BLaER1 (cell line): ENCODE measurements around the gene FBRSL1.

Experiments
- H3K27ac ChIP-seq: shearing (Covaris generic); formaldehyde crosslinking; 2 replicates; pipeline ENCODE4 v1.8.1; 2022
- H3K27me3 ChIP-seq: shearing (Covaris generic); formaldehyde crosslinking; 2 replicates; pipeline ENCODE4 v1.8.1; 2022
- H3K36me3 ChIP-seq: shearing (Covaris generic); formaldehyde crosslinking; 2 replicates; pipeline ENCODE4 v1.8.1; 2022
- H3K4me1 ChIP-seq: shearing (Covaris generic); formaldehyde crosslinking; 2 replicates; pipeline ENCODE4 v1.8.1; 2022
- H3K4me2 ChIP-seq: shearing (Covaris generic); formaldehyde crosslinking; 2 replicates; pipeline ENCODE4 v1.8.1; 2022
- H3K4me3 ChIP-seq: shearing (Covaris generic); formaldehyde crosslinking; 2 replicates; pipeline ENCODE4 v1.8.1; 2022
- H3K9ac ChIP-seq: shearing (Covaris generic); formaldehyde crosslinking; 2 replicates; pipeline ENCODE4 v1.8.1; 2022
- H3K9me3 ChIP-seq: shearing (Covaris generic); formaldehyde crosslinking; 2 replicates; pipeline ENCODE4 v1.8.1; 2022
- H4K20me1 ChIP-seq: shearing (Covaris generic); formaldehyde crosslinking; 2 replicates; pipeline ENCODE4 v1.8.1; 2022
- Cebpa-rat ChIP-seq: shearing (Covaris generic); IDR thresholded peaks from 2 replicates; pipeline ENCODE4 v1.8.1; 2022

The FBRSL1 gene

GRCh38 chr12:132558042-132558856 lies 68.3 kb downstream of the FBRSL1 start:
- H3K36me3 ChIP-seq, result peaks cover 25% of the 10 kb centered on the region
- H3K9me3 ChIP-seq, result no peaks in the 10 kb centered on the region
- TF ChIP-seq Cebpa-rat, result no peak
- H3K4me2 ChIP-seq, result peak overlapping the region; percentile 93
- peaks cover 79% of the 10 kb centered on the region for H3K4me1 ChIP-seq
- H3K27me3 ChIP-seq, result no peaks in the 10 kb centered on the region
- H3K4me3 ChIP-seq, result peak overlapping the region; percentile 98
- peaks cover 28% of the 10 kb centered on the region for H4K20me1 ChIP-seq
- H3K9ac ChIP-seq, result peak overlapping the region; percentile 99
- H3K27ac ChIP-seq, result peak overlapping the region; percentile 99

GRCh38 chr12:132558861-132559623 lies 69.1 kb downstream of the FBRSL1 start:
- Histone ChIP-seq H3K9ac (peak overlapping the region; percentile 99), H3K4me1 (peaks cover 73% of the 10 kb centered on the region), H3K9me3 (no peaks in the 10 kb centered on the region), H3K27me3 (no peaks in the 10 kb centered on the region), H3K4me2 (peak overlapping the region; percentile 93), H3K36me3 (peaks cover 19% of the 10 kb centered on the region), H3K27ac (peak overlapping the region; percentile 99), H4K20me1 (peaks cover 36% of the 10 kb centered on the region), H3K4me3 (peak overlapping the region; percentile 98)
- TF ChIP-seq Cebpa-rat, result peak; percentile 62; the same call in 1 of the 2 replicates

GRCh38 chr12:132559652-132560363 lies 69.9 kb downstream of the FBRSL1 start:
- Histone ChIP-seq H3K4me2 (peak overlapping the region; percentile 96), H4K20me1 (peaks cover 44% of the 10 kb centered on the region)

GRCh38 chr12:132560364-132560613 lies 70.3 kb downstream of the FBRSL1 start:
- H3K9me3 ChIP-seq, result no peaks in the 10 kb centered on the region
- peak overlapping the region; percentile 98 for H3K4me3 ChIP-seq
- H3K27ac ChIP-seq, result peak overlapping the region; percentile 99
- peaks cover 71% of the 10 kb centered on the region for H3K4me1 ChIP-seq
- H3K4me2 ChIP-seq, result peak overlapping the region; percentile 96
- H3K9ac ChIP-seq, result peak overlapping the region; percentile 99
- no peak for TF ChIP-seq Cebpa-rat
- H4K20me1 ChIP-seq, result peaks cover 49% of the 10 kb centered on the region
- H3K27me3 ChIP-seq, result no peaks in the 10 kb centered on the region
- peaks cover 28% of the 10 kb centered on the region for H3K36me3 ChIP-seq

More at GRCh38 chr12:132559652-132560363, 69.9 kb downstream of the FBRSL1 start:
- peak overlapping the region; percentile 99 for H3K9ac ChIP-seq
- TF ChIP-seq Cebpa-rat, result no peak
- H3K4me3 ChIP-seq, result peak overlapping the region; percentile 98
- H3K9me3 ChIP-seq, result no peaks in the 10 kb centered on the region
- peak overlapping the region; percentile 99 for H3K27ac ChIP-seq
- peaks cover 71% of the 10 kb centered on the region for H3K4me1 ChIP-seq
- H3K27me3 ChIP-seq, result no peaks in the 10 kb centered on the region
- peaks cover 23% of the 10 kb centered on the region for H3K36me3 ChIP-seq

GRCh38 chr12:132560614-132561426 lies 70.9 kb downstream of the FBRSL1 start:
- H3K4me3 ChIP-seq, result peak overlapping the region; percentile 98

More at GRCh38 chr12:132560614-132561426, 70.9 kb downstream of the FBRSL1 start:
- Histone ChIP-seq H3K9ac (peak overlapping the region; percentile 99), H3K27me3 (no peaks in the 10 kb centered on the region), H3K27ac (peak overlapping the region; percentile 99), H3K9me3 (no peaks in the 10 kb centered on the region), H4K20me1 (peaks cover 54% of the 10 kb centered on the region), H3K36me3 (peaks cover 34% of the 10 kb centered on the region), H3K4me1 (peaks cover 71% of the 10 kb centered on the region), H3K4me2 (peak overlapping the region; percentile 96)
- no peak for TF ChIP-seq Cebpa-rat
